ENCODE measurements around the gene CALD1.

The CALD1 gene

DNA sequence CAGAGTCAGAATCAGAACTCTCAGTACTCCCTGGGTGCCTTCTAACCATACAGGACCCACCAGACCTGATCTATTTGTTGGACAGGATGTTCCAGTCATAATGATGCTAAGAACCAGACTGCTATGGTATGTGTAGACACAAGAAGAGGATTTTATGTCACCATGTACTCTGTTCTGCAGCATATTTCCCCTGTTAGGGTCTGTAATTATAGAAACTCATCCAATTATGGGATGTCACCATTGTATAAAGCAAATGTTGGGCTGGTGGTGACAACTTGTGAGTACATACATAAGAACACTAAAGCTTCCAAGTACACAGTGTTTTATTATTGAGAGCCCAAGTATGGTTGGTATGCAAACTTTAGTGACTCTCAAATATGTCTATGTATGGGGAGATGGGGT lies 139.8 kb downstream of the CALD1 start:
- Histone ChIP-seq H3K27me3 (ENCODE audit: low read length) (no peaks in the 10 kb centered on the region), H4K20me1 (ENCODE audit: low read depth, low read length) (no peaks in the 10 kb centered on the region), H3K27ac (ENCODE audit: low read depth, low read length) (no peak overlapping the region), H3K36me3 (ENCODE audit: low read length) (no peaks in the 10 kb centered on the region), H3K4me3 (ENCODE audit: insufficient read depth, low read length, poor library complexity, severe bottlenecking) (no peak overlapping the region), H3F3A (ENCODE audit: insufficient read depth) (no peaks in the 10 kb centered on the region), H3K79me2 (ENCODE audit: insufficient read depth, low read length) (no peaks in the 10 kb centered on the region), H3K9me3 (ENCODE audit: insufficient read depth, low read length) (no peaks in the 10 kb centered on the region), H3K9ac (ENCODE audit: low read length) (no peak overlapping the region), H2AFZ (ENCODE audit: low read depth, low read length, severe bottlenecking) (no peak overlapping the region), H3K9me2 (replicated peaks; ENCODE audit: insufficient read depth, low read length) (no peaks in the 10 kb centered on the region), H3K4me2 (ENCODE audit: low read depth, low read length, poor library complexity, severe bottlenecking) (no peak overlapping the region)
- no peak for TF ChIP-seq EZH2phosphoT487 (conservative IDR thresholded peaks at IDR 0.05; ENCODE audit: low read length)
- TF ChIP-seq, protein P1, sequence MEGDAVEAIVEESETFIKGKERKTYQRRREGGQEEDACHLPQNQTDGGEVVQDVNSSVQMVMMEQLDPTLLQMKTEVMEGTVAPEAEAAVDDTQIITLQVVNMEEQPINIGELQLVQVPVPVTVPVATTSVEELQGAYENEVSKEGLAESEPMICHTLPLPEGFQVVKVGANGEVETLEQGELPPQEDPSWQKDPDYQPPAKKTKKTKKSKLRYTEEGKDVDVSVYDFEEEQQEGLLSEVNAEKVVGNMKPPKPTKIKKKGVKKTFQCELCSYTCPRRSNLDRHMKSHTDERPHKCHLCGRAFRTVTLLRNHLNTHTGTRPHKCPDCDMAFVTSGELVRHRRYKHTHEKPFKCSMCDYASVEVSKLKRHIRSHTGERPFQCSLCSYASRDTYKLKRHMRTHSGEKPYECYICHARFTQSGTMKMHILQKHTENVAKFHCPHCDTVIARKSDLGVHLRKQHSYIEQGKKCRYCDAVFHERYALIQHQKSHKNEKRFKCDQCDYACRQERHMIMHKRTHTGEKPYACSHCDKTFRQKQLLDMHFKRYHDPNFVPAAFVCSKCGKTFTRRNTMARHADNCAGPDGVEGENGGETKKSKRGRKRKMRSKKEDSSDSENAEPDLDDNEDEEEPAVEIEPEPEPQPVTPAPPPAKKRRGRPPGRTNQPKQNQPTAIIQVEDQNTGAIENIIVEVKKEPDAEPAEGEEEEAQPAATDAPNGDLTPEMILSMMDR (IDR thresholded peaks at IDR 0.05; ENCODE audit: insufficient read depth, low read length, poor library complexity, severe bottlenecking) = no peak

DNA sequence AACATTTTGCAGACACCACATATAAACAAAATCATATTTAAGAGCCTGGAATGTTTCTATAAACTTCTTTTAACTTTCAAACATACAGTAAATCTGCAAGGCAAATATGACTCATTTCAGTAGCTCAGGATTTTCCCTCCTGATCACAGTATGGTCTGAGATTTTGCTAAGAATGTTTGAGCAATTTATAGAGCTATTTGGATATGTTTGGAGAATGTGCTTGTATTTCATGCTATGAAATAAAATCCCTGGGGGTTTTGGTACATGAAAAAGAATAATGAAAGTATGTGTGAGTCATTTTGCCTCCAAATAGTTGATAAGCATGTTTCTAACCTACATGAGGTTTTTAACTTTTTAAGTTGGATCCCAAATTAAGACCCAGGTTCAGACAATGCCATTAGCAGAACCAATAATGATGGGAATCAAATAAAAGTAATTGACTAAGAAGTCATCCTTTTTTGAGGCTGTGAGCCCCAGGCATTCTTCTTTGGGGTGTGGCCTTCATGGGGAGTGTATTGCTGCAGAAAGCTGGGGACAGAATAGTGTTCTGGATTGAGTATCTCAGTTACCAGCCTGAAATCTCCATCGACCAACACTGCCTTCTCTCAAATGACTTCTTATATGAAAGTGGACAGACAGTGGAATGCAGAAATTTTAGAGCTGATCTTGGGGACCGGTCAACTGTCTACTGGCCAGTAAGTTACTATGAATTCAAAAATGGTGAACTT lies 140.8 kb downstream of the CALD1 start:
- H3K27me3 ChIP-seq (ENCODE audit: low read length) = no peaks in the 10 kb centered on the region
- no peaks in the 10 kb centered on the region for H3K36me3 ChIP-seq (ENCODE audit: low read length)
- H4K20me1 ChIP-seq (ENCODE audit: low read depth, low read length) = no peaks in the 10 kb centered on the region
- H3K9me3 ChIP-seq (ENCODE audit: insufficient read depth, low read length) = no peaks in the 10 kb centered on the region
- no peak overlapping the region for H3K4me3 ChIP-seq (ENCODE audit: insufficient read depth, low read length, poor library complexity, severe bottlenecking)
- H3K9ac ChIP-seq (ENCODE audit: low read length) = no peak overlapping the region
- H3K9me2 ChIP-seq (replicated peaks; ENCODE audit: insufficient read depth, low read length) = no peaks in the 10 kb centered on the region
- no peak overlapping the region for H3K27ac ChIP-seq (ENCODE audit: low read depth, low read length)
- TF ChIP-seq, protein P1 (IDR thresholded peaks at IDR 0.05; ENCODE audit: insufficient read depth, low read length, poor library complexity, severe bottlenecking) = no peak
- TF ChIP-seq EZH2phosphoT487 (conservative IDR thresholded peaks at IDR 0.05; ENCODE audit: low read length) = no peak
- no peak overlapping the region for H2AFZ ChIP-seq (ENCODE audit: low read depth, low read length, severe bottlenecking)
- H3F3A ChIP-seq (ENCODE audit: insufficient read depth) = no peaks in the 10 kb centered on the region
- no peaks in the 10 kb centered on the region for H3K79me2 ChIP-seq (ENCODE audit: insufficient read depth, low read length)
- no peak overlapping the region for H3K4me2 ChIP-seq (ENCODE audit: low read depth, low read length, poor library complexity, severe bottlenecking)

DNA sequence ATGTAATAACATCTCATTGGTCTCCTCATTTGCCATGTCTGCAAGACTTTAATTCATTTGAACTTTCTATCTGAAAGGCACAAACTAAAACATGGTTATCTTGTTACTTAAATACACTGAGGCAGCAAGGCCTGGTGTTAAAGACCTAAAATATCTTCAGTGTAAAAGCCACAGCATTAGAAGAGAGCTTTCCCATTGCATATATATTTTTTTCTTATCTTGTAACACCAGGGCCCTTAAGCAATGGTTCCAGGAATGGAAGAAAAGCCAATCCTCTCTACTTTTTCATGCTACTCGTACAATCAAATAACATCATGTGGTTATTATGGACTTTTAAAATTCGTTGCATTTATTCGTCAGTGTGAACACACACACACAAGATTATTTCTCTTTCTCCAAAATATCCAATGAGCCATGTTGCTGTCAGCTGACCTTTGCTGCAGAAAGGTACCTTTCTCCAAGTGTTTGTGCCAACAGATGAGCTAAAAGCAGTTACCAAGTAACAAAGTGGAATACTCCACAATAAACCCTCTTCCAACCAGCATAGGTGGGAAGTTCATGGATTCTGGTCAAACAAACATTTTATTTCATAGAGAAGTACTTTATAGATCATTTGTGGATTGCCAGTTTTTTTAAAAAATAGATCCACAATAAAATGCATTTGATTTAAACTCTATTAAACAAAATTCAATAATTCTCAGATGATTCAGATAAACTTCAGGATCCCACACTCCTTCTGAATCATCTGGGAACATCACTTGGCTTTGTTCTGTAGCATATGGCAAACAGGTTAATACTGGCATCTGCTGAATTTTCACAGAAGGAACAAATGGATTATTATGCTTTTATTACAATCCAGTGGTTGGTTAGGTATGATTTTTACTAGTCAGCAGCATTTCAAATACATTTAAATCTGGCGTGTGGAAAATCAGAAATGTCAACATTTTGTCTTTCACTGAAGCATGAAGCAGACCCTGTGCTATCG lies 143.6 kb downstream of the CALD1 start:
- no peak overlapping the region for H3K4me2 ChIP-seq (ENCODE audit: low read depth, low read length, poor library complexity, severe bottlenecking)
- no peaks in the 10 kb centered on the region for H3K36me3 ChIP-seq (ENCODE audit: low read length)
- TF ChIP-seq, protein P1 (IDR thresholded peaks at IDR 0.05; ENCODE audit: insufficient read depth, low read length, poor library complexity, severe bottlenecking) = no peak
- no peak for TF ChIP-seq EZH2phosphoT487 (conservative IDR thresholded peaks at IDR 0.05; ENCODE audit: low read length)

More for the DNA sequence above, 143.6 kb downstream of the CALD1 start:
- Histone ChIP-seq H3K9me3 (ENCODE audit: insufficient read depth, low read length) (no peaks in the 10 kb centered on the region), H2AFZ (ENCODE audit: low read depth, low read length, severe bottlenecking) (no peak overlapping the region), H3K27me3 (ENCODE audit: low read length) (no peaks in the 10 kb centered on the region), H4K20me1 (ENCODE audit: low read depth, low read length) (no peaks in the 10 kb centered on the region), H3K9me2 (replicated peaks; ENCODE audit: insufficient read depth, low read length) (no peaks in the 10 kb centered on the region), H3F3A (ENCODE audit: insufficient read depth) (no peaks in the 10 kb centered on the region), H3K9ac (ENCODE audit: low read length) (no peak overlapping the region), H3K79me2 (ENCODE audit: insufficient read depth, low read length) (no peaks in the 10 kb centered on the region), H3K4me3 (ENCODE audit: insufficient read depth, low read length, poor library complexity, severe bottlenecking) (no peak overlapping the region), H3K27ac (ENCODE audit: low read depth, low read length) (no peak overlapping the region)

Measured in SU-DHL-6 (cell line).